ENCODE results near the gene HOXB9. TPM values are rescaled to one million over a fixed set of nuclear protein-coding genes. Genes with fewer than 3 reads are reported as not detected.
A peak's percentile ranks its signal among the peaks of the same experiment; 100 is the strongest.

The HOXB9 gene
- total RNA-seq, 6 experiments from 2014 or later, result not detected

GRCh38 chr17:48615047-48615962, 10.9 kb downstream of the HOXB9 start, which contains the start of gene HOXB8:
Gene HOXB8 (minus strand): TSS chr17:48615292. CDS start chr17:48614704, 588 bp downstream.
- no peaks in the 10 kb centered on the region for H3K36me3 Mint-ChIP-seq (ENCODE audit: low read depth)
- H3K4me3 Mint-ChIP-seq, result no peak within 1 kb of the TSS
- DNase-seq, result no peak
- H3K4me1 Mint-ChIP-seq (ENCODE audit: low read depth), result peaks cover 28% of the 10 kb centered on the region
- TF ChIP-seq CTCF (IDR thresholded peaks at IDR 0.05), result no peak
- peaks cover 80% of the 10 kb centered on the region for H3K27me3 Mint-ChIP-seq (ENCODE audit: insufficient read depth)
- H3K9me3 Mint-ChIP-seq, result no peaks in the 10 kb centered on the region
- no peak within 1 kb of the TSS for H3K27ac Mint-ChIP-seq

GRCh38 chr17:48613862-48614694, 12.1 kb downstream of the HOXB9 start:
- DNase-seq, result no peak
- no peak overlapping the region for H3K27ac Mint-ChIP-seq

GRCh38 chr17:48612854-48613691, 13.1 kb downstream of the HOXB9 start:
- peaks cover 78% of the 10 kb centered on the region for H3K27me3 Mint-ChIP-seq (ENCODE audit: insufficient read depth)
- peaks cover 20% of the 10 kb centered on the region for H3K4me1 Mint-ChIP-seq (ENCODE audit: low read depth)
- no peak overlapping the region for H3K27ac Mint-ChIP-seq
- H3K9me3 Mint-ChIP-seq, result no peaks in the 10 kb centered on the region
- no peak for DNase-seq
- peak overlapping the region; percentile 66 for H3K4me3 Mint-ChIP-seq
- no peaks in the 10 kb centered on the region for H3K36me3 Mint-ChIP-seq (ENCODE audit: low read depth)
- no peak for TF ChIP-seq CTCF (IDR thresholded peaks at IDR 0.05)

More at GRCh38 chr17:48613862-48614694, 12.1 kb downstream of the HOXB9 start:
- peaks cover 28% of the 10 kb centered on the region for H3K4me1 Mint-ChIP-seq (ENCODE audit: low read depth)
- H3K36me3 Mint-ChIP-seq (ENCODE audit: low read depth), result no peaks in the 10 kb centered on the region
- peaks cover 78% of the 10 kb centered on the region for H3K27me3 Mint-ChIP-seq (ENCODE audit: insufficient read depth)
- no peaks in the 10 kb centered on the region for H3K9me3 Mint-ChIP-seq
- no peak for TF ChIP-seq CTCF (IDR thresholded peaks at IDR 0.05)
- H3K4me3 Mint-ChIP-seq, result no peak overlapping the region

GRCh38 chr17:48612456-48612853, 13.7 kb downstream of the HOXB9 start:
- no peaks in the 10 kb centered on the region for H3K9me3 Mint-ChIP-seq
- H3K4me1 Mint-ChIP-seq (ENCODE audit: low read depth), result peaks cover 18% of the 10 kb centered on the region
- H3K36me3 Mint-ChIP-seq (ENCODE audit: low read depth), result no peaks in the 10 kb centered on the region
- no peak for DNase-seq
- H3K27ac Mint-ChIP-seq, result no peak overlapping the region
- peaks cover 79% of the 10 kb centered on the region for H3K27me3 Mint-ChIP-seq (ENCODE audit: insufficient read depth)
- TF ChIP-seq CTCF (IDR thresholded peaks at IDR 0.05), result no peak
- peak overlapping the region; percentile 20 for H3K4me3 Mint-ChIP-seq
